ENCODE results near the gene IBA57. TPM values are rescaled to one million over a fixed set of nuclear protein-coding genes. Genes with fewer than 3 reads are reported as not detected.
A peak's percentile ranks its signal among the peaks of the same experiment; 100 is the strongest.
"Not testable (repeated sequence)": the region's sequence is repeated elsewhere in the genome, so short reads cannot be mapped to it uniquely, and the experiment has no call there.

The IBA57 gene
- total RNA-seq, 1 donor from 2014 or later: 12.7 TPM

- intact Hi-C loops (cut with DNase I): no loop called here
- DNase-seq (ENCODE audit: missing footprints) (no peak), ATAC-seq (no peak)
Measured at GRCh38 chr1:228178737-228179684, 13.4 kb downstream of the IBA57 start.

- DNase-seq (ENCODE audit: missing footprints): no peak
- ATAC-seq: no peak
- intact Hi-C loops (cut with DNase I): no loop called here
Measured at GRCh38 chr1:228180271-228180958, 14.8 kb downstream of the IBA57 start.

- DNase-seq (ENCODE audit: missing footprints) (no peak), ATAC-seq (no peak)
- intact Hi-C loops (cut with DNase I): no loop called here
Measured at GRCh38 chr1:228180959-228181644, 15.5 kb downstream of the IBA57 start.

- ATAC-seq (no peak), DNase-seq (ENCODE audit: missing footprints) (no peak)
- intact Hi-C loops (cut with DNase I): no loop called here
Measured at GRCh38 chr1:228181645-228182034, 16.0 kb downstream of the IBA57 start.

- intact Hi-C loops (cut with DNase I): no loop called here
- no peak for ATAC-seq
- DNase-seq (ENCODE audit: missing footprints): no peak
Measured at GRCh38 chr1:228182296-228183030, 16.9 kb downstream of the IBA57 start.

GRCh38 chr1:228184152-228184551 lies 18.5 kb downstream of the IBA57 start:
- ATAC-seq (no peak), DNase-seq (ENCODE audit: missing footprints) (no peak)
- intact Hi-C loops (cut with DNase I): no loop called here

GRCh38 chr1:228185641-228185965 lies 20.0 kb downstream of the IBA57 start:
- DNase-seq (ENCODE audit: missing footprints) (no peak), ATAC-seq (no peak)
- intact Hi-C loops (cut with DNase I): no loop called here

- intact Hi-C loops (cut with DNase I): not testable (repeated sequence)
Measured at GRCh38 chr1:228188249-228188648, 22.6 kb downstream of the IBA57 start.

GRCh38 chr1:228190182-228190581 lies 24.6 kb downstream of the IBA57 start:
- DNase-seq (ENCODE audit: missing footprints) (no peak), ATAC-seq (no peak)
- intact Hi-C loops (cut with DNase I): no loop called here

More at GRCh38 chr1:228188249-228188648, 22.6 kb downstream of the IBA57 start:
- not testable (repeated sequence) for ATAC-seq; DNase-seq (ENCODE audit: missing footprints)

GRCh38 chr1:228190778-228191177 lies 25.2 kb downstream of the IBA57 start:
- ATAC-seq (no peak), DNase-seq (ENCODE audit: missing footprints) (no peak)
- intact Hi-C loops (cut with DNase I): no loop called here

GRCh38 chr1:228194436-228194835 lies 28.8 kb downstream of the IBA57 start:
- DNase-seq (ENCODE audit: missing footprints) (no peak), ATAC-seq (no peak)
- intact Hi-C loops (cut with DNase I): no loop called here

GRCh38 chr1:228194921-228195812 lies 29.6 kb downstream of the IBA57 start:
- no peak for ATAC-seq
- intact Hi-C loops (cut with DNase I): no loop called here
- DNase-seq (ENCODE audit: missing footprints): no peak

GRCh38 chr1:228197555-228198147 lies 32.0 kb downstream of the IBA57 start:
- ATAC-seq (peak; percentile 82), DNase-seq (ENCODE audit: missing footprints) (no peak)
- intact Hi-C loops (cut with DNase I): no loop called here

- ATAC-seq (no peak), DNase-seq (ENCODE audit: missing footprints) (no peak)
- intact Hi-C loops (cut with DNase I): no loop called here
Measured at GRCh38 chr1:228198977-228199590, 33.5 kb downstream of the IBA57 start.

GRCh38 chr1:228204958-228205357 lies 39.4 kb downstream of the IBA57 start:
- no peak for DNase-seq (ENCODE audit: missing footprints)
- intact Hi-C loops (cut with DNase I): no loop called here
- ATAC-seq: no peak

- DNase-seq (ENCODE audit: missing footprints) (no peak), ATAC-seq (no peak)
- intact Hi-C loops (cut with DNase I): no loop called here
Measured at GRCh38 chr1:228205526-228206436, 40.2 kb downstream of the IBA57 start.
